Osteocyte (in vitro differentiated cells): Measurements from ENCODE around the gene LUZP2. TPM values are rescaled to one million over a fixed set of nuclear protein-coding genes. Genes with fewer than 3 reads are reported as not detected.

Experiments used
- DNase-seq: peaks from one replicate; pipeline ENCODE4 v3.0.0; 2021; ENCODE audit warnings: mixed read lengths; ENCODE audit not compliant: unreplicated experiment; ENCODE audit errors: extremely low spot score
- H3K27ac Mint-ChIP-seq: one replicate; pipeline ENCODE4 v1.8.0; 2021; ENCODE audit warnings: mild to moderate bottlenecking, mixed read lengths; ENCODE audit not compliant: unreplicated experiment
- H3K27me3 Mint-ChIP-seq: one replicate; pipeline ENCODE4 v1.8.0; 2021; ENCODE audit warnings: mixed read lengths; ENCODE audit not compliant: unreplicated experiment
- H3K36me3 Mint-ChIP-seq: one replicate; pipeline ENCODE4 v1.8.0; 2021; ENCODE audit warnings: mixed read lengths; ENCODE audit not compliant: unreplicated experiment
- H3K4me1 Mint-ChIP-seq: one replicate; pipeline ENCODE4 v1.8.0; 2021; ENCODE audit warnings: mixed read lengths; ENCODE audit not compliant: unreplicated experiment
- H3K4me3 Mint-ChIP-seq: one replicate; pipeline ENCODE4 v1.8.0; 2021; ENCODE audit warnings: mild to moderate bottlenecking, moderate library complexity, mixed read lengths; ENCODE audit not compliant: unreplicated experiment
- H3K9me3 Mint-ChIP-seq: one replicate; pipeline ENCODE4 v1.8.0; 2021; ENCODE audit warnings: mixed read lengths; ENCODE audit not compliant: unreplicated experiment
- CTCF ChIP-seq: fragments of 200-600 bp; sonication (generic); IDR thresholded peaks from 2 replicates; pipeline ENCODE4 v1.5.0; 2021; ENCODE audit warnings: antibody characterized with exemption, mild to moderate bottlenecking, moderate library complexity
- total RNA-seq: library from RNA; stranded (reverse); gene quantifications from 2 replicates; pipeline ENCODE4 v1.2.1, GENCODE V29; 2021

The LUZP2 gene
- total RNA-seq, 1 donor from 2014 or later = 3.5 TPM

GRCh38 chr11:24634606-24635160 lies 137.8 kb downstream of the LUZP2 start:
- no peak overlapping the region for H3K4me3 Mint-ChIP-seq
- no peaks in the 10 kb centered on the region for H3K27me3 Mint-ChIP-seq
- no peak for TF ChIP-seq CTCF
- no peak overlapping the region for H3K27ac Mint-ChIP-seq
- no peaks in the 10 kb centered on the region for H3K9me3 Mint-ChIP-seq
- no peaks in the 10 kb centered on the region for H3K4me1 Mint-ChIP-seq
- no peaks in the 10 kb centered on the region for H3K36me3 Mint-ChIP-seq
- DNase-seq = no peak

- H3K27me3 Mint-ChIP-seq = no peaks in the 10 kb centered on the region
- H3K36me3 Mint-ChIP-seq = no peaks in the 10 kb centered on the region
- no peak for TF ChIP-seq CTCF
- no peaks in the 10 kb centered on the region for H3K4me1 Mint-ChIP-seq
- no peaks in the 10 kb centered on the region for H3K9me3 Mint-ChIP-seq
- H3K4me3 Mint-ChIP-seq = no peak overlapping the region
- DNase-seq = no peak
- no peak overlapping the region for H3K27ac Mint-ChIP-seq
Observed at GRCh38 chr11:24635588-24636290, 138.9 kb downstream of the LUZP2 start.

- Mint-ChIP-seq H3K27ac (no peak overlapping the region), H3K4me3 (no peak overlapping the region), H3K36me3 (no peaks in the 10 kb centered on the region), H3K4me1 (no peaks in the 10 kb centered on the region), H3K9me3 (no peaks in the 10 kb centered on the region), H3K27me3 (no peaks in the 10 kb centered on the region)
- DNase-seq = no peak
- TF ChIP-seq CTCF = no peak
Observed at GRCh38 chr11:24636291-24636629, 139.4 kb downstream of the LUZP2 start.

GRCh38 chr11:24637520-24637919 lies 140.7 kb downstream of the LUZP2 start:
- TF ChIP-seq CTCF = no peak
- no peak for DNase-seq
- Mint-ChIP-seq H3K4me3 (no peak overlapping the region), H3K27ac (no peak overlapping the region), H3K36me3 (no peaks in the 10 kb centered on the region), H3K27me3 (no peaks in the 10 kb centered on the region), H3K4me1 (no peaks in the 10 kb centered on the region), H3K9me3 (no peaks in the 10 kb centered on the region)

- TF ChIP-seq CTCF = no peak
- no peak overlapping the region for H3K27ac Mint-ChIP-seq
- H3K36me3 Mint-ChIP-seq = no peaks in the 10 kb centered on the region
- H3K27me3 Mint-ChIP-seq = no peaks in the 10 kb centered on the region
- no peak overlapping the region for H3K4me3 Mint-ChIP-seq
- peaks cover 4% of the 10 kb centered on the region for H3K4me1 Mint-ChIP-seq
- DNase-seq = no peak
- no peaks in the 10 kb centered on the region for H3K9me3 Mint-ChIP-seq
Observed at GRCh38 chr11:24642648-24643047, 145.8 kb downstream of the LUZP2 start.
